Peyer's patch (tissue), 4 donors: ENCODE data around the gene DERA. TPM values are rescaled to one million over a fixed set of nuclear protein-coding genes. Genes with fewer than 3 reads are reported as not detected.
"Not testable (repeated sequence)": the region's sequence is repeated elsewhere in the genome, so short reads cannot be mapped to it uniquely, and the experiment has no call there.

Experiments used
- DNase-seq, 3 donors: peaks; one replicate each; pipeline ENCODE4 v3.0.0-alpha.2; 2017 to 2019
- H3K27ac ChIP-seq, 4 donors: fragments of 200-600 bp; sonication (generic); one replicate each; pipeline ENCODE4 v1.5.1; 2016 to 2019
- H3K27me3 ChIP-seq, 2 donors: fragments of 200-600 bp; sonication (generic); one replicate each; pipeline ENCODE4 v1.5.1; 2019
- H3K36me3 ChIP-seq, 3 donors: fragments of 200-600 bp; sonication (generic); one replicate each; pipeline ENCODE4 v1.5.1; 2016 to 2019
- H3K4me1 ChIP-seq, 4 donors: fragments of 200-600 bp; sonication (generic); one replicate each; pipeline ENCODE4 v1.5.1; 2016 to 2019
- H3K4me3 ChIP-seq, 4 donors: fragments of 200-600 bp; sonication (generic); 1 replicate in 3 of 4; 2 replicates in 1 of 4; pipeline ENCODE4 v1.5.1; 2016 to 2019; ENCODE audit warnings: mild to moderate bottlenecking in 1 of 4
- H3K9me3 ChIP-seq, 4 donors: fragments of 200-600 bp; sonication (generic); one replicate each; pipeline ENCODE4 v1.5.1; 2016 to 2019; ENCODE audit warnings: mild to moderate bottlenecking in 1 of 4
- CTCF ChIP-seq, 6 experiments: fragments of 450-650 bp in 4 of 6; fragments of 200-600 bp in 2 of 6; sonication (generic) in 1 of 6; IDR thresholded peaks; one replicate each; pipeline ENCODE4 v1.5.1; 2017 to 2019; ENCODE audit warnings: antibody characterized with exemption in 6 of 6, mild to moderate bottlenecking in 3 of 6, moderate library complexity in 1 of 6
- POLR2A ChIP-seq, 2 donors: fragments of 450-650 bp; IDR thresholded peaks; one replicate each; pipeline ENCODE4 v1.5.1; 2017; ENCODE audit warnings: antibody characterized with exemption in 2 of 2, mild to moderate bottlenecking in 2 of 2, moderate library complexity in 2 of 2
- total RNA-seq, 4 donors: library from RNA; depleted of rRNA; stranded (reverse); fragments of >200 nt; gene quantifications; one replicate each; pipeline ENCODE4 v1.1.0, GENCODE V29; 2016

The DERA gene
- total RNA-seq, 4 donors from 2014 or later = 45.4 to 111 (median 78.9) TPM

GRCh38 chr12:15868186-15868585, 42.9 kb upstream of the DERA start:
- no peaks in the 10 kb centered on the region for H3K27me3 ChIP-seq
- TF ChIP-seq POLR2A (IDR thresholded peaks at IDR 0.05) = no peak
- no peak for TF ChIP-seq CTCF (IDR thresholded peaks at IDR 0.05)
- H3K36me3 ChIP-seq = no peaks in the 10 kb centered on the region
- no peak overlapping the region for H3K27ac ChIP-seq
- DNase-seq = no peak
- no peaks in the 10 kb centered on the region for H3K4me1 ChIP-seq
- no peak overlapping the region for H3K4me3 ChIP-seq
- H3K9me3 ChIP-seq = no peaks in the 10 kb centered on the region

GRCh38 chr12:15873556-15873955, 37.6 kb upstream of the DERA start:
- TF ChIP-seq CTCF (IDR thresholded peaks at IDR 0.05) (no peak), POLR2A (IDR thresholded peaks at IDR 0.05) (no peak)
- Histone ChIP-seq H3K27ac (no peak overlapping the region), H3K36me3 (no peaks in the 10 kb centered on the region), H3K4me3 (no peak overlapping the region), H3K4me1 (no peaks in the 10 kb centered on the region), H3K27me3 (no peaks in the 10 kb centered on the region), H3K9me3 (no peaks in the 10 kb centered on the region)
- DNase-seq = no peak

- H3K36me3 ChIP-seq, DNase-seq, H3K9me3 ChIP-seq, H3K27me3 ChIP-seq, H3K4me3 ChIP-seq, H3K4me1 ChIP-seq, H3K27ac ChIP-seq: not testable (repeated sequence)
These were observed 36.5 kb upstream of the DERA start for GRCh38 chr12:15874556-15875145.

- H3K9me3 ChIP-seq = no peaks in the 10 kb centered on the region
- no peaks in the 10 kb centered on the region for H3K4me1 ChIP-seq
- TF ChIP-seq CTCF (IDR thresholded peaks at IDR 0.05) (no peak), POLR2A (IDR thresholded peaks at IDR 0.05) (no peak)
- no peaks in the 10 kb centered on the region for H3K36me3 ChIP-seq
- peak in 1 of 3 donors; percentile 51 for DNase-seq
- no peaks in the 10 kb centered on the region for H3K27me3 ChIP-seq
- no peak overlapping the region for H3K27ac ChIP-seq
- H3K4me3 ChIP-seq = no peak overlapping the region
These were observed 35.3 kb upstream of the DERA start for GRCh38 chr12:15875863-15876262.

GRCh38 chr12:15879413-15879812, 31.7 kb upstream of the DERA start:
- no peak overlapping the region for H3K4me3 ChIP-seq
- no peaks in the 10 kb centered on the region for H3K36me3 ChIP-seq
- peaks cover 0 to 12% (median 8%) of the 10 kb centered on the region in 4 donors for H3K4me1 ChIP-seq
- H3K27ac ChIP-seq = no peak overlapping the region
- H3K27me3 ChIP-seq = no peaks in the 10 kb centered on the region
- DNase-seq = no peak
- TF ChIP-seq POLR2A (IDR thresholded peaks at IDR 0.05) = no peak
- TF ChIP-seq CTCF (IDR thresholded peaks at IDR 0.05) = no peak
- no peaks in the 10 kb centered on the region for H3K9me3 ChIP-seq

- no peak overlapping the region for H3K4me3 ChIP-seq
- no peaks in the 10 kb centered on the region for H3K27me3 ChIP-seq
- H3K36me3 ChIP-seq = no peaks in the 10 kb centered on the region
- H3K9me3 ChIP-seq = no peaks in the 10 kb centered on the region
- peaks cover 0 to 16% (median 8%) of the 10 kb centered on the region in 4 donors for H3K4me1 ChIP-seq
- no peak overlapping the region for H3K27ac ChIP-seq
- TF ChIP-seq CTCF (IDR thresholded peaks at IDR 0.05) = no peak
- no peak for TF ChIP-seq POLR2A (IDR thresholded peaks at IDR 0.05)
- no peak for DNase-seq
These were observed 30.4 kb upstream of the DERA start for GRCh38 chr12:15880721-15881120.
